ENCODE measurements around the gene ATP8B1. TPM values are rescaled to one million over a fixed set of nuclear protein-coding genes. Genes with fewer than 3 reads are reported as not detected.

The ATP8B1 gene
- total and polyA plus RNA-seq, 4 donors = 3.9 to 22.0 (median 5.7) TPM

GRCh38 chr18:57657542-57657941 is 145.6 kb downstream of the ATP8B1 start:
- Histone ChIP-seq H3K36me3 (ENCODE audit: control insufficient read depth in 4 of 4, insufficient read depth in 3 of 4, low read depth in 1 of 4, low read length in 3 of 4) (peaks cover 0 to 7% (median 3%) of the 10 kb centered on the region in 4 donors), H3K27ac (ENCODE audit: low read depth in 1 of 2, low read length in 2 of 2) (no peak overlapping the region), H3K27me3 (ENCODE audit: control insufficient read depth in 4 of 4, insufficient read depth in 4 of 4, low read length in 3 of 4) (no peaks in the 10 kb centered on the region), H3K9me3 (ENCODE audit: control insufficient read depth in 4 of 4, low read length in 3 of 4) (peaks cover 4 to 9% (median 6%) of the 10 kb centered on the region in 4 donors), H3K4me1 (ENCODE audit: control insufficient read depth in 4 of 4, insufficient read depth in 4 of 4, low read length in 3 of 4) (no peaks in the 10 kb centered on the region), H3K9ac (ENCODE audit: low read depth in 1 of 2, low read length in 2 of 2) (no peak overlapping the region), H3K4me3 (ENCODE audit: low read depth in 1 of 3, low read length in 3 of 3) (no peak overlapping the region)
- 87% methylated on average over 2 of the region's 2 CpGs for WGBS
- TF ChIP-seq REST (IDR thresholded peaks at IDR 0.05) (no peak), NR2F2 (IDR thresholded peaks at IDR 0.05) (peak; percentile 11)
- no peak for DNase-seq (ENCODE audit: low spot score)

- DNase-seq (ENCODE audit: low spot score) = no peak
- Histone ChIP-seq H3K9ac (ENCODE audit: low read depth in 1 of 2, low read length in 2 of 2) (no peak overlapping the region), H3K4me1 (ENCODE audit: control insufficient read depth in 4 of 4, insufficient read depth in 4 of 4, low read length in 3 of 4) (no peaks in the 10 kb centered on the region), H3K36me3 (ENCODE audit: control insufficient read depth in 4 of 4, insufficient read depth in 3 of 4, low read depth in 1 of 4, low read length in 3 of 4) (peaks cover 0 to 7% (median 3%) of the 10 kb centered on the region in 4 donors), H3K27ac (ENCODE audit: low read depth in 1 of 2, low read length in 2 of 2) (no peak overlapping the region), H3K4me3 (ENCODE audit: low read depth in 1 of 3, low read length in 3 of 3) (peak overlapping the region in 1 of 3 donors; percentile 19), H3K27me3 (ENCODE audit: control insufficient read depth in 4 of 4, insufficient read depth in 4 of 4, low read length in 3 of 4) (no peaks in the 10 kb centered on the region), H3K9me3 (ENCODE audit: control insufficient read depth in 4 of 4, low read length in 3 of 4) (peaks cover 4 to 9% (median 6%) of the 10 kb centered on the region in 4 donors)
- WGBS = 96% methylated on average over 2 of the region's 2 CpGs
- no peak for TF ChIP-seq MAX (IDR thresholded peaks at IDR 0.05)
- no peak for TF ChIP-seq RAD21 (IDR thresholded peaks at IDR 0.05)
- no peak for TF ChIP-seq HNF4A (conservative IDR thresholded peaks at IDR 0.05)
- no peak for TF ChIP-seq SP1 (IDR thresholded peaks at IDR 0.05)
- TF ChIP-seq CTCF (IDR thresholded peaks at IDR 0.05; ENCODE audit: low read depth, low read length, missing input control) = no peak
- TF ChIP-seq FOXA1 (IDR thresholded peaks at IDR 0.05) = no peak
- no peak for TF ChIP-seq JUND (IDR thresholded peaks at IDR 0.05)
- no peak for TF ChIP-seq ATF3 (IDR thresholded peaks at IDR 0.05)
- TF ChIP-seq TAF1 (conservative IDR thresholded peaks at IDR 0.05) = no peak
- TF ChIP-seq RXRA (IDR thresholded peaks at IDR 0.05) = no peak
- no peak for TF ChIP-seq REST (IDR thresholded peaks at IDR 0.05)
- TF ChIP-seq HNF4G (IDR thresholded peaks at IDR 0.05) = no peak
- no peak for TF ChIP-seq GABPA (IDR thresholded peaks at IDR 0.05 in 1 of 2, conservative IDR thresholded peaks at IDR 0.05 in 1 of 2)
- no peak for TF ChIP-seq FOXA2 (IDR thresholded peaks at IDR 0.05)
- TF ChIP-seq YY1 (IDR thresholded peaks at IDR 0.05) = no peak
- no peak for TF ChIP-seq ZBTB33 (IDR thresholded peaks at IDR 0.05)
Observed at GRCh38 chr18:57655740-57656139, 147.4 kb downstream of the ATP8B1 start.

Data from liver (tissue), 9 donors.